Ishikawa (cell line): ENCODE results near the gene SAV1.

Source experiments
- CEBPB ChIP-seq: IDR thresholded peaks from 2 replicates; pipeline ENCODE4 v1.6.1; 2012
- CREB1 ChIP-seq: IDR thresholded peaks from 2 replicates; pipeline ENCODE4 v1.6.1; 2012; ENCODE audit warnings: low read depth
- EGR1 ChIP-seq: IDR thresholded peaks from 2 replicates; pipeline ENCODE4 v1.6.1; 2012
- EP300 ChIP-seq: IDR thresholded peaks from 2 replicates; pipeline ENCODE4 v1.6.1; 2012; ENCODE audit warnings: borderline replicate concordance
- FOXM1 ChIP-seq: IDR thresholded peaks from 2 replicates; pipeline ENCODE4 v1.6.1; 2012; ENCODE audit warnings: low read depth, borderline replicate concordance
- MAX ChIP-seq: IDR thresholded peaks from 2 replicates; pipeline ENCODE4 v1.6.1; 2012
- NFIC ChIP-seq: IDR thresholded peaks from 2 replicates; pipeline ENCODE4 v1.6.1; 2012
- RAD21 ChIP-seq: IDR thresholded peaks from 2 replicates; pipeline ENCODE4 v1.6.1; 2012; ENCODE audit warnings: low read depth
- REST ChIP-seq: IDR thresholded peaks from 2 replicates; pipeline ENCODE4 v1.6.1; 2012; ENCODE audit warnings: low read depth, mild to moderate bottlenecking
- TAF1 ChIP-seq: IDR thresholded peaks from 2 replicates; pipeline ENCODE4 v1.6.1; 2012; ENCODE audit warnings: low read depth, mild to moderate bottlenecking
- TCF12 ChIP-seq: IDR thresholded peaks from 2 replicates; pipeline ENCODE4 v1.6.1; 2012; ENCODE audit warnings: low read depth
- TEAD4 ChIP-seq: IDR thresholded peaks from 2 replicates; pipeline ENCODE4 v1.6.1; 2012
- USF1 ChIP-seq: IDR thresholded peaks from 2 replicates; pipeline ENCODE4 v1.6.1; 2012
- YY1 ChIP-seq: IDR thresholded peaks from 2 replicates; pipeline ENCODE4 v1.6.1; 2012; ENCODE audit warnings: low read depth
- ZBTB7A ChIP-seq: IDR thresholded peaks from 2 replicates; pipeline ENCODE4 v1.6.1; 2012; ENCODE audit warnings: low read depth

Gene SAV1

GRCh38 chr14:50679674-50680073 lies 11.6 kb upstream of the SAV1 start:
- TF ChIP-seq MAX = no peak
- TF ChIP-seq REST = no peak
- no peak for TF ChIP-seq USF1
- TF ChIP-seq ZBTB7A = no peak
- TF ChIP-seq NFIC = no peak
- TF ChIP-seq CREB1 = no peak
- TF ChIP-seq CEBPB = no peak
- no peak for TF ChIP-seq YY1

GRCh38 chr14:50678163-50678562 lies 10.1 kb upstream of the SAV1 start:
- TF ChIP-seq REST (no peak), EGR1 (no peak), RAD21 (no peak), MAX (no peak), TAF1 (no peak), CREB1 (no peak), TEAD4 (no peak), TCF12 (no peak), FOXM1 (no peak), CEBPB (no peak), YY1 (no peak), USF1 (no peak), EP300 (no peak), ZBTB7A (no peak), NFIC (no peak)

- TF ChIP-seq REST = no peak
- TF ChIP-seq TCF12 = peak; percentile 53
- no peak for TF ChIP-seq EGR1
- TF ChIP-seq TEAD4 = peak; percentile 82
- TF ChIP-seq CEBPB = 0 out of 2 replicates have a peak, but pooled peaks have one; percentile 1
- peak; percentile 73; the same call in 1 of the 2 replicates for TF ChIP-seq EP300
Observed at GRCh38 chr14:50677527-50678063, 9.5 kb upstream of the SAV1 start.

- no peak for TF ChIP-seq EGR1
- TF ChIP-seq TCF12 = no peak
- TF ChIP-seq EP300 = no peak
- no peak for TF ChIP-seq TEAD4
- TF ChIP-seq REST = no peak
- TF ChIP-seq FOXM1 = no peak
- no peak for TF ChIP-seq CEBPB
- TF ChIP-seq MAX = no peak
- no peak for TF ChIP-seq TAF1
- no peak for TF ChIP-seq NFIC
- no peak for TF ChIP-seq RAD21
- no peak for TF ChIP-seq YY1
Observed at GRCh38 chr14:50676814-50677516, 8.9 kb upstream of the SAV1 start.
